Endodermal cell (in vitro differentiated cells): ENCODE results near the gene NAALADL2. TPM values are rescaled to one million over a fixed set of nuclear protein-coding genes. Genes with fewer than 3 reads are reported as not detected.

Experiments used
- DNase-seq: peaks from one replicate; pipeline ENCODE4 v3.0.0-alpha.2; 2017
- H3K27ac ChIP-seq: 2 replicates; pipeline ENCODE4 v1.5.1; 2013; ENCODE audit warnings: mild to moderate bottlenecking, low read depth, low read length, moderate library complexity
- H3K27me3 ChIP-seq: 2 replicates; pipeline ENCODE4 v1.6.1; 2013; ENCODE audit warnings: mild to moderate bottlenecking, low read length, moderate library complexity; ENCODE audit not compliant: insufficient read depth, control insufficient read depth, poor library complexity, severe bottlenecking
- H3K36me3 ChIP-seq: 2 replicates; pipeline ENCODE4 v1.7.0; 2013; ENCODE audit warnings: mild to moderate bottlenecking, low read length, moderate library complexity; ENCODE audit not compliant: control insufficient read depth, insufficient read depth
- H3K4me1 ChIP-seq: one replicate; pipeline ENCODE4 v1.7.0; 2013; ENCODE audit warnings: low read length; ENCODE audit not compliant: control insufficient read depth, insufficient read depth
- H3K4me3 ChIP-seq: 2 replicates; pipeline ENCODE4 v1.5.1; 2013; ENCODE audit warnings: mild to moderate bottlenecking, low read length, moderate library complexity
- H3K9ac ChIP-seq: 2 replicates; pipeline ENCODE4 v1.6.1; 2013; ENCODE audit warnings: mild to moderate bottlenecking, low read length, moderate library complexity; ENCODE audit not compliant: poor library complexity, severe bottlenecking; ENCODE audit errors: extremely low read depth
- H3K9me3 ChIP-seq: 2 replicates; pipeline ENCODE4 v1.6.1; 2013; ENCODE audit warnings: mild to moderate bottlenecking, low read length, moderate library complexity; ENCODE audit not compliant: control insufficient read depth
- H3K27ac Mint-ChIP-seq: 2 replicates; pipeline ENCODE4 v1.8.0; 2020; ENCODE audit warnings: mixed read lengths
- H3K27me3 Mint-ChIP-seq: 2 replicates; pipeline ENCODE4 v1.8.0; 2021; ENCODE audit warnings: mild to moderate bottlenecking, mixed read lengths; ENCODE audit not compliant: insufficient read depth
- H3K36me3 Mint-ChIP-seq: 2 replicates; pipeline ENCODE4 v1.8.0; 2020; ENCODE audit warnings: low read depth, mixed read lengths
- H3K4me1 Mint-ChIP-seq: 2 replicates; pipeline ENCODE4 v1.8.0; 2020; ENCODE audit warnings: mixed read lengths
- H3K4me3 Mint-ChIP-seq: 2 replicates; pipeline ENCODE4 v1.8.0; 2020; ENCODE audit warnings: mild to moderate bottlenecking, moderate library complexity, mixed read lengths
- H3K9me3 Mint-ChIP-seq: 2 replicates; pipeline ENCODE4 v1.8.0; 2020; ENCODE audit warnings: mild to moderate bottlenecking, mixed read lengths
- CTCF ChIP-seq: fragments of 200-600 bp; sonication (generic); conservative IDR thresholded peaks from 2 replicates; pipeline ENCODE4 v1.5.0; 2021; ENCODE audit warnings: antibody characterized with exemption, mild to moderate bottlenecking
- WGBS, 2 experiments: methylation state at CpG; one replicate each; pipeline versions ENCODE4 v1.1.5 to v1.1.7; 2013; ENCODE audit warnings: missing lambda C conversion rate in 2 of 2, mixed read lengths in 1 of 2; ENCODE audit not compliant: insufficient coverage in 1 of 2, insufficient read length in 1 of 2; 5-methylcytosine and 5-hydroxymethylcytosine counted together
- total RNA-seq, 2 donors: library from RNA; stranded (reverse); fragmentation: NEBNext Ultra II Directional in 1 of 2; extraction: Animal tissue kit (Norgen Biotek cat#: 25700) in 1 of 2; gene quantifications; 2 replicates in 1 of 2; 3 replicates in 1 of 2; pipeline ENCODE4 v1.2.1, GENCODE V29; 2021

NAALADL2 gene
- total RNA-seq, 2 donors from 2014 or later, result 1.6 to 1.8 TPM

DNA sequence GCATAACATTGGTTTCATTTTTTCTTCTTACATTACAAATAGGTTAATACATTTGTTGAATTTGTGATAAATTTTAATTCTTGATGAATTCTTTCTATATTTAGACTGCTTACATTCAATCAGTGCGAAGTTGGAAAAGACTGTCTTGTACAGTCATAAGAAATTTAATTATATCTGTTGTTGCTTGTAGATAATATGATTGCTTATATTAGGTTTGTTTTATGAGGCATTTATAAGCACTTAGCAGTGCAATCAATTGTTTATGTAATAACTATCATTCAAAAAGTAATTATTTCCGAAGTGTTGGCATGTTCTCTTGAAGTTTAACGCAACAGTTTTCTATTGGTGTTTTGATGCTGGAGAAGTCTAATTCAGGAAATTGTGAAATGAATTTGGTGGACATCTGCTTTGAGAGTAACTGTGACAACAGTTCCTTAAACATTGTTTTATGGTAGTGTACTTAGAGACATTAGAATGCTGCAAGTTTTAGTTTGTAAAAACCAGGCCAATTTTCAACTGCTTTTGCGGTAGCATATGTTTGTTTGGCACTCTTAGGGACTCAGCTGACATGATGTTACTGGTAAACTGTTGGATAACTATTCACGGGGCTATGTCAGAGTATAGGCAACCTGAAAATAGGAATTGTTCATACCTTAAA lies 99.7 kb downstream of the NAALADL2 start:
- Histone ChIP-seq H3K27ac (no peak overlapping the region), H3K9ac (no peak overlapping the region), H3K4me1 (peaks cover 17% of the 10 kb centered on the region), H3K36me3 (no peaks in the 10 kb centered on the region), H3K27me3 (peaks cover 10% of the 10 kb centered on the region), H3K4me3 (no peak overlapping the region), H3K9me3 (peaks cover 7% of the 10 kb centered on the region)
- 96 to 100% methylated on average over 1 to 5 of the region's 5 CpGs for WGBS, 2 experiments
- no peak for DNase-seq
- no peak for TF ChIP-seq CTCF
- Mint-ChIP-seq H3K27me3 (no peaks in the 10 kb centered on the region), H3K36me3 (no peaks in the 10 kb centered on the region), H3K4me1 (peaks cover 44% of the 10 kb centered on the region), H3K27ac (no peak overlapping the region), H3K4me3 (no peak overlapping the region), H3K9me3 (no peaks in the 10 kb centered on the region)

GRCh38 chr3:174959556-174960065 lies 100.5 kb downstream of the NAALADL2 start:
- no peak overlapping the region for H3K4me3 ChIP-seq
- no peaks in the 10 kb centered on the region for H3K36me3 ChIP-seq
- no peak overlapping the region for H3K27ac Mint-ChIP-seq
- peaks cover 38% of the 10 kb centered on the region for H3K4me1 Mint-ChIP-seq
- WGBS, 2 experiments, result 94 to 95% methylated on average over 2 to 4 of the region's 4 CpGs
- TF ChIP-seq CTCF, result no peak
- peaks cover 3% of the 10 kb centered on the region for H3K27me3 ChIP-seq
- no peak overlapping the region for H3K4me3 Mint-ChIP-seq
- H3K9me3 Mint-ChIP-seq, result no peaks in the 10 kb centered on the region
- DNase-seq, result no peak
- peaks cover 17% of the 10 kb centered on the region for H3K4me1 ChIP-seq
- no peak overlapping the region for H3K9ac ChIP-seq
- H3K27ac ChIP-seq, result no peak overlapping the region
- no peaks in the 10 kb centered on the region for H3K27me3 Mint-ChIP-seq
- H3K36me3 Mint-ChIP-seq, result no peaks in the 10 kb centered on the region
- peaks cover 7% of the 10 kb centered on the region for H3K9me3 ChIP-seq

DNA sequence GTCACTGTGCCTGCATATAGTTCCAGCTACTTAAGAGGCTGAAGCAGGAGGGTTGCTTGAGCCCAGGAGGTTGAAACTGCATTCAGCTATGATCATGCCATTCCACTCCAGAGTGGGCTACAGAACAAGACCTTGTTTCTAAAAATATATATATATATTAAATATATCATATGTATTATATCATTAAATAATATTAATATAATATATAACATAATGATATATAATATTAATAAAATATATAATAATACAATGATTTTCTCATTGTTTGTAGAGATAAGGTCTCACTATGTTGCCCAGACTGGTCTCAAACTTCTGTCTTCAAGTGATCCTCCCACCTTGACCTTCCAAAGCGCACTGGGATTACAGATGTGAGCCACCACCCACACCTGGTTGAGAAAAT lies 101.8 kb downstream of the NAALADL2 start:
- H3K27me3 Mint-ChIP-seq, result no peaks in the 10 kb centered on the region
- DNase-seq, result no peak
- TF ChIP-seq CTCF, result no peak
- H3K9me3 ChIP-seq, result peaks cover 7% of the 10 kb centered on the region
- no peak overlapping the region for H3K4me3 ChIP-seq
- 100% methylated on average over 1 of the region's 1 CpG; no CpG with 5 or more reads in 1 of the 2 experiments for WGBS, 2 experiments
- H3K36me3 ChIP-seq, result no peaks in the 10 kb centered on the region
- no peak overlapping the region for H3K27ac ChIP-seq
- H3K27ac Mint-ChIP-seq, result no peak overlapping the region
- H3K4me1 ChIP-seq, result peaks cover 14% of the 10 kb centered on the region
- H3K36me3 Mint-ChIP-seq, result no peaks in the 10 kb centered on the region
- no peaks in the 10 kb centered on the region for H3K27me3 ChIP-seq
- H3K4me3 Mint-ChIP-seq, result no peak overlapping the region
- no peak overlapping the region for H3K9ac ChIP-seq
- peaks cover 26% of the 10 kb centered on the region for H3K4me1 Mint-ChIP-seq
- H3K9me3 Mint-ChIP-seq, result no peaks in the 10 kb centered on the region
